Measurements from ENCODE around the gene WIF1. TPM values are rescaled to one million over a fixed set of nuclear protein-coding genes. Genes with fewer than 3 reads are reported as not detected.

Gene WIF1
- total RNA-seq, 4 donors from 2014 or later: not detected

DNA sequence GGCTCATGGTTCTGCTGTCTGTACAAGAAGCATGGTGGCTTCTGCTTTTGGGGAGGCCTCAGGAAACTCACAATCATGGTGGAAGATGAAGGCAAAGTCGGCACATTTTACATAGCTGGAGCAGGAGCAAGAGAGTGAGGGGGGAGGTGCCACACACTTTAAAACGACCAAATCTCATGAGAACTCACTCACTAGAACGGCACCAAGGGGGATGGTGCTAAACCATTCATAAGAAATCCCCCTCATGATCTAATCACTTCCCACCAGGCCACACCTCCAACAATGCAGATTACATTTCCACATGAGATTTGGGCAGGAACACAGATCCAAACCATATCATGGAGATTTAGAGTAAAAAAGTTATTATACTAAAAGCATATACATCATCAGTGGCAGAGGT lies 34.7 kb upstream of the WIF1 start:
- Histone ChIP-seq H3K27ac (no peak overlapping the region), H3K9me3 (no peaks in the 10 kb centered on the region), H3K4me1 (no peaks in the 10 kb centered on the region), H3K27me3 (peaks cover 0 to 11% of the 10 kb centered on the region in 2 donors), H3K4me3 (no peak overlapping the region), H3K36me3 (no peaks in the 10 kb centered on the region)
- DNase-seq (ENCODE audit: low spot score in 2 of 2): no peak
- 69 to 77% methylated on average over 3 of the region's 3 CpGs for WGBS, 2 donors
- TF ChIP-seq POLR2A (IDR thresholded peaks at IDR 0.05) (no peak), EP300 (IDR thresholded peaks at IDR 0.05) (no peak)
- TF ChIP-seq, protein P1, sequence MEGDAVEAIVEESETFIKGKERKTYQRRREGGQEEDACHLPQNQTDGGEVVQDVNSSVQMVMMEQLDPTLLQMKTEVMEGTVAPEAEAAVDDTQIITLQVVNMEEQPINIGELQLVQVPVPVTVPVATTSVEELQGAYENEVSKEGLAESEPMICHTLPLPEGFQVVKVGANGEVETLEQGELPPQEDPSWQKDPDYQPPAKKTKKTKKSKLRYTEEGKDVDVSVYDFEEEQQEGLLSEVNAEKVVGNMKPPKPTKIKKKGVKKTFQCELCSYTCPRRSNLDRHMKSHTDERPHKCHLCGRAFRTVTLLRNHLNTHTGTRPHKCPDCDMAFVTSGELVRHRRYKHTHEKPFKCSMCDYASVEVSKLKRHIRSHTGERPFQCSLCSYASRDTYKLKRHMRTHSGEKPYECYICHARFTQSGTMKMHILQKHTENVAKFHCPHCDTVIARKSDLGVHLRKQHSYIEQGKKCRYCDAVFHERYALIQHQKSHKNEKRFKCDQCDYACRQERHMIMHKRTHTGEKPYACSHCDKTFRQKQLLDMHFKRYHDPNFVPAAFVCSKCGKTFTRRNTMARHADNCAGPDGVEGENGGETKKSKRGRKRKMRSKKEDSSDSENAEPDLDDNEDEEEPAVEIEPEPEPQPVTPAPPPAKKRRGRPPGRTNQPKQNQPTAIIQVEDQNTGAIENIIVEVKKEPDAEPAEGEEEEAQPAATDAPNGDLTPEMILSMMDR (IDR thresholded peaks at IDR 0.05): no peak

DNA sequence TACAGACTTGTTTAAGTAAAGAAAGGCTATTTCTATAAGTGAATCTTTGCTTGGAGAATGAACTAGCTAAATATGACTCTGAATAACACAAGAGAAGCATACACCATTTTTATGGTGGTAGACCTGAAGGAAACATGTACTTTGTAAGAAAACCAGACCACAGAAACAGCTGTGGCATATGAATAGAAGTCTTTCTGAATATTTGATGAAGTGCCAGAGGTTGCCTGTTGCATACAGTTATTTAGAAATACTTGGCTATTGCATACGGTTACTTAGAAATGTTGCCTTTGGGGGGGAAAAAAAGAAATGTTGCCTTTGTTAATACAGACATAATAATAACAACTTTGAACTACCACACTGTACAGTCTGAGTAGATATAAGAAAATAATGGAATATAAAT lies 31.5 kb upstream of the WIF1 start:
- 10 to 29% methylated on average over 1 of the region's 1 CpG for WGBS, 2 donors

DNA sequence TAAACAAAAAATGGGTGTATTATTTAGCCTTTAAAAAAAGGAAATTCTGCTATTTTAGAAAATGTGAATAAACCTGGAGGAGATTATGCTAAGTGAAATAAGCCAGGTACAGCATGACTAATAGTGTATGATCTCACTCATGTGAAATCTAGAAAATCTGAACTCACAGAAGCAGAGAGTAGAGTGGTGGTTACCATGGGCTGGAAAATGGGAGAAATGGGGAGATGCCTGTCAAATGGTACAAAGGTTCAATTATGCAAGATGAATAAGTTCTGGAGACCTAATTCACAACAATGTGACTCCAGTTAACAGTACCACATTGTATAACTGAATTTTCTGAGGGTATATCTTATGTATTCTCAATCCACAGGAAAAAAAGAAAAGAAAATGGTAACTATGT lies 30.9 kb upstream of the WIF1 start:
- Histone ChIP-seq H3K4me1 (no peaks in the 10 kb centered on the region), H3K27ac (no peak overlapping the region), H3K9me3 (no peaks in the 10 kb centered on the region), H3K27me3 (no peaks in the 10 kb centered on the region), H3K4me3 (no peak overlapping the region), H3K36me3 (no peaks in the 10 kb centered on the region)
- no peak for DNase-seq (ENCODE audit: low spot score in 2 of 2)
- no peak for TF ChIP-seq POLR2A (IDR thresholded peaks at IDR 0.05)
- no peak for TF ChIP-seq EP300 (IDR thresholded peaks at IDR 0.05)
- TF ChIP-seq, protein P1 (IDR thresholded peaks at IDR 0.05): no peak

More for the DNA sequence above, 31.5 kb upstream of the WIF1 start:
- Histone ChIP-seq H3K27ac (no peak overlapping the region), H3K36me3 (no peaks in the 10 kb centered on the region), H3K9me3 (no peaks in the 10 kb centered on the region), H3K4me1 (no peaks in the 10 kb centered on the region), H3K27me3 (no peaks in the 10 kb centered on the region), H3K4me3 (no peak overlapping the region)
- no peak for DNase-seq (ENCODE audit: low spot score in 2 of 2)
- TF ChIP-seq, protein P1 (IDR thresholded peaks at IDR 0.05): no peak
- TF ChIP-seq POLR2A (IDR thresholded peaks at IDR 0.05) (no peak), EP300 (IDR thresholded peaks at IDR 0.05) (no peak)

DNA sequence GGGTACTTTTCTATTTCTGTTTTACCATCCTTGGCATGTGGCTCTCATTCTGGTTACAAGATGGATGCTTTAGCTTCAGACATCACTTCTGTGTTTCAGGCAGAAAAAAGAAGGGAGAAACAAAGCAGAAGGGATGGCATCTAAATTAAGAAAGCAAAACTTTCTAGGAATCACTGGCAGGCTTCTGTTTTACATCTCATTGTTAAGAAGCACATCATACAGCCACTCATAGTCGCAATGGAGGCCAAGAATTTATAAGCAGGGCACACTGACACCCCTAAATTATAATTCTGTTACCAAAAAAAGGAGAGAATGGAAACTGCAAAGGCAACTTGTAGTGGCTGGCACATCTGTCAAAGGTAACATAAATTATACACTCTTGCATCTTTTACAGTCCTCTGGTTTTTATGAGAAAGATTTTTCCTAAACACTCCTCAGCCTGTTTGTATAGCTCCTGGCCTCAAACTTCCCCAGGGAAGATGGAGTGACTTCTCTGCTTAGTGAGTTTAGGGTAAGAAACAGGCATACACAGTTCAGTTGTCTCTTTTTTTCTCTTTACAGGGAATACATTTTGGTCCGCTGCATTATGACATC lies 26.3 kb upstream of the WIF1 start:
- no peak for DNase-seq (ENCODE audit: low spot score in 2 of 2)
- TF ChIP-seq, protein P1 (IDR thresholded peaks at IDR 0.05): no peak
- no peak for TF ChIP-seq POLR2A (IDR thresholded peaks at IDR 0.05)
- no peak for TF ChIP-seq EP300 (IDR thresholded peaks at IDR 0.05)
- 67 to 68% methylated on average over 2 of the region's 2 CpGs for whole genome bisulfite sequencing, 2 donors
- Histone ChIP-seq H3K4me1 (no peaks in the 10 kb centered on the region), H3K27me3 (peaks cover 0 to 10% of the 10 kb centered on the region in 2 donors), H3K4me3 (no peak overlapping the region), H3K27ac (no peak overlapping the region), H3K9me3 (no peaks in the 10 kb centered on the region), H3K36me3 (no peaks in the 10 kb centered on the region)

DNA sequence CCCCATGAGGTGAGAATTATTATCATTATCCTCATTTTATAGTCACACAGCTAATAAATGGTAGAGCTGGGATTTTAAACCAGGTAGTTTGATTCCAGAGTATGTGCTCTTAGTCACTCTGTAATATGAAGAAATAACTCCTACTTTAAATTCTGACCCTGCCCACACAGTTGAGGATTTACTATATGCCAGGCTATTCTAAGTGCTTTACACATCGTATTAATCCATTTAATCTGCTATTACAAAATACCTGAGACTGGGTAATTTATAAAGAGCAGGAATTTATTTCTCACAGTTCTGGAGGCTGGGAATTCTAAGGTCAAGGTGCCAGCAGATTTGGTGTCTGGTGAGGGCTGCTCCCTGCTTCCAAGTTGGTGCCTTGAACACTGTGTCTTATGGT lies 19.6 kb upstream of the WIF1 start:
- peaks cover 0 to 13% of the 10 kb centered on the region in 2 donors for H3K27me3 ChIP-seq
- 76 to 86% methylated on average over 1 of the region's 1 CpG for WGBS, 2 donors
- no peak for TF ChIP-seq EP300 (IDR thresholded peaks at IDR 0.05)
- no peak for TF ChIP-seq POLR2A (IDR thresholded peaks at IDR 0.05)
- TF ChIP-seq, protein P1 (IDR thresholded peaks at IDR 0.05): no peak
- H3K27ac ChIP-seq: no peak overlapping the region
- no peaks in the 10 kb centered on the region for H3K4me1 ChIP-seq
- H3K9me3 ChIP-seq: peaks cover 0 to 7% (median 0%) of the 10 kb centered on the region in 4 donors
- H3K4me3 ChIP-seq: no peak overlapping the region
- no peak for DNase-seq (ENCODE audit: low spot score in 2 of 2)
- no peaks in the 10 kb centered on the region for H3K36me3 ChIP-seq
